ENCODE measurements around the gene SYT2. TPM values are rescaled to one million over a fixed set of nuclear protein-coding genes. Genes with fewer than 3 reads are reported as not detected.
"Not testable (repeated sequence)": the region's sequence is repeated elsewhere in the genome, so short reads cannot be mapped to it uniquely, and the experiment has no call there.

The SYT2 gene
- total RNA-seq, 1 donor from 2014 or later: not detected

- DNase-seq (ENCODE audit: low spot score) (no peak), ATAC-seq (no peak)
These were observed 65.2 kb downstream of the SYT2 start for GRCh38 chr1:202645097-202645476.

DNA sequence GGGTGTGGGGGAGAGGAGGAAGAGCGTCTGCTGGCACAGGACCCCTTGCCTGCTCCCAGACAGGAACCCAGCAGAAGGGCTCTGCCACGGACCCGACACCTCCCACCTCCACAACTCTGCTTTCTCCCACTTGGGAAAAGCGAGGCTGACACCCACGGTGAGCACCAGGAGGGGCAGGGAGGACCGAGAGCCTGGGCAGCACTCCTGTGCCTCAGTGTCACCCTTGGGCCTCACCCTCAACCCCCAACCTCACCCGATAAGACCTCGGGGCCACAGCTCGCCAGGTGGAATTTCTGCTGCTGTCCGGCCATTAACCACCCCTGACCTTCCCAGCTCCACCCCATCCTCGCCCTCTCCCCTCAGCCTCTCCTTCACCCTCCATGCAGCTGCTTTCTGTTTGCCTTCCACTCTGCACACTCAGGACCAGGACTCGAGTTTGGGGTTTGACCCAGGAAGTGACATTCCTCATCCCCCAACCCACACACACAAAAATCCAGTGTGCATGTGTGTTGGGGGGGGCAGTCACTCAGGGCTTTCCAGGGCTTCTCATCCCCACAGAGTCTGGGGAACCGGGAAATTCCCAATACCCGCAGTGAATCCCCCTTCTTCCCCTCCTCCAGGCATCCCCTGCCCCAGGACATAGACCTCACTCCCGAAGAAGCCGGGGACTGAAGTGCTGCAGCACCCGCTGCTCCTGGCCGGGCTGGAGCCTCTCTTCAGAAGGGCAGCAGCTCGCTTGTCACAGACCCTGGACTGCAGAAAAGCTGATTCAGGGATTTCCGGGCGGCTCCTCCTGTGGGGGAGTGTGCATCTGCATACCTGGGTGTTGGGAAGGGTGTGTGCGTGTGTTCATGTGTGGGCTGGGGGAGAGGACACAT lies 65.8 kb downstream of the SYT2 start:
- DNase-seq (ENCODE audit: low spot score): no peak
- no peak for ATAC-seq

- ATAC-seq (peak; percentile 54), DNase-seq (ENCODE audit: low spot score) (no peak)
These were observed 66.6 kb downstream of the SYT2 start for GRCh38 chr1:202643397-202644218.

- no peak for DNase-seq (ENCODE audit: low spot score)
- ATAC-seq: peak; percentile 36
These were observed 67.5 kb downstream of the SYT2 start for GRCh38 chr1:202642619-202643291.

- ATAC-seq (no peak), DNase-seq (ENCODE audit: low spot score) (no peak)
These were observed 68.0 kb downstream of the SYT2 start for GRCh38 chr1:202642212-202642611.

- ATAC-seq: no peak
- no peak for DNase-seq (ENCODE audit: low spot score)
These were observed 70.8 kb downstream of the SYT2 start for GRCh38 chr1:202639500-202639899.

- not testable (repeated sequence) for DNase-seq (ENCODE audit: low spot score); ATAC-seq
These were observed 71.5 kb downstream of the SYT2 start for GRCh38 chr1:202638701-202639305.

GRCh38 chr1:202638019-202638700 lies 72.1 kb downstream of the SYT2 start:
- ATAC-seq (no peak), DNase-seq (ENCODE audit: low spot score) (no peak)

DNA sequence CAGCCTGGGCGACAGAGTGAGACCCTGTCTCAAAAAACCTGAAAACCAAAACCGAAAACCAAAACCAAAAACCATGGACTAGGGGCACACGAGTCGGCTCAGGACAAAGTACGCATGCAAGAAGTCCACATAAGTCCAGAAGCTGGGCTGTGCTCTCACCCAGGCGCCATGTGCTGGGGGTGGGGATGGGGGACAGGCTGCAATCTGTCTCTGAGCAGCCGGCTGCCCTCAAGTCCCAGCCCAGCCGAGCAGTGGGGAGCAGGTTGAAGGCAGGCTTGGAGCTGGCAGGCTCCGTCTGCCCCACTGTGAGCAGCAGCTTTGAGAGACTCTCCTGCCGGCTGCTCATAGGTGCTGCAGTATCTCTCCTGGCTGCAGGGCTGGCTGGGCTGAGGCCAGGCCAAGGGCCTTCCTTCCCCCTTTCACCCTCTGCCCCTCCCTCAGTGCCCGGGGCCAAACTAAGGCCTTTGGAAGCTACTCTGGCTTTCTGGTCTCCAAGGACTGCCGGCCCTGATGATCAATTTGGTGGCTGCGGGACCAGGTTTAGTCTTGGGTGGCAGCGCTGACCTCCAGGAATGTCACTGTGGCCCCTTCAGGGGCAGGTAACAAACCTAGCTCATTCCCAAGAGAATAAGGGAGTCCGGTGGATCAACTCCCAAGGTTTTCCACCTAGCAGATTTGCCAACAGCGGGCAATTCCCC lies 72.8 kb downstream of the SYT2 start:
- not testable (repeated sequence) for DNase-seq (ENCODE audit: low spot score); ATAC-seq

- not testable (repeated sequence) for ATAC-seq; DNase-seq (ENCODE audit: low spot score)
These were observed 74.1 kb downstream of the SYT2 start for GRCh38 chr1:202636171-202636570.

DNA sequence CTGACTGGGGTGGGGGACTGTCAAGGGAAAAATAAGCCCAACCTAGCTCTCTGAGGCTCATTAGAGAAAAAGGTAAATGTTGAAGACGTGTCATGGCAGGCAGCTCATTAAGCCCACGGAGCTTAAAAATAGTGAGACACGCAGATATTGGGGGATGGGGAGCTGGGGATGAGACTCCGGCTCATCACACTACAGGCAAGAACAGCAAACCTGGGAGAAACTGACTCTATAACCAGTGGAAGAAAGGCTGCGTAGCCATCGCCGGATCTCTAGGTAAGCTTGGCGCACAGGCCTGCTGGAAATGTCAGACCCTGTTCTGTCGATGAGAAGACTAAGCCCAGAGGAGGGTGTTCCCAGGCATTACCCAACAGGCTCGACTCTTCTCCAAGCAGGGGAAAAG lies 78.0 kb downstream of the SYT2 start:
- ATAC-seq: no peak
- no peak for DNase-seq (ENCODE audit: low spot score)

DNA sequence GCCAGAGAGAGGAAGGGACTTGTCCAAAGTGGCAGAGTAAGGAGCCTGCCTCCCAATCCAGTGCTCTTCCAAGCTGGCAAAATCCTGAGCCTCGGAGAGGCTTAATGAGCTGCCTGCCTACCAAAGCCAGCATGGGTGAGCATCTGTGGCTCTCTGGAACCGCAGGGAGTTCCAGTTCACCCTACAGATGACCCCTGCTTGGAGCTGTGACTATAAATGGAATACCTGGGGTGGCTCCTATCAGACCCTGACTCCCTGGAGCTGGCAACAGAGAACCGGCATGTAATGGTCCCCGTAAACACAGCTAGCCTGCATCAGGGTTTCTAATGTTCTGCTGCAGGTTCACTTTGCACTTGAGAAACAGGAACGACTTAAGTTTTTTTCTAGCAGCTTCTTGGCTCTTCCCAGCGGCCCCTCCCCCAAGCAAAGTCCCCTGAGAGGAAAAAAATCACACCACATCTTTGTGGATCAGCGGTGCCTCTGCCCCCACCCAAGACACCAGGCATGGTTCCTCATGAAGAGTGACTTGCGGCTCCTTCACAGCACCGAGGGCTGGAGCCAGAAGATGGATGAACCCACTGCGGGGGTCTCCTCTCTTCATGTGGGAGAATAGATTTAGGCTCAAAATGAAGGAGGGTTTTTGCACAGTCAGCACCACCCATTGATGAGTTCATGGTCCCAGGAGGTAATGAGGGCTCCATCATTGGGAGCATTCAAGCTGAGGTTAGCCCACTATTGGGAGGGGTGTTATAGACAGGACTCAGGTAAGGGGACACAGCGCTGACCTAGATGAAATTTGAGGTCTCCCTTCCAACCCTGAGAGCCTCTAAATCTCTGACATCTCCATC lies 79.0 kb downstream of the SYT2 start:
- no peak for ATAC-seq
- no peak for DNase-seq (ENCODE audit: low spot score)

DNA sequence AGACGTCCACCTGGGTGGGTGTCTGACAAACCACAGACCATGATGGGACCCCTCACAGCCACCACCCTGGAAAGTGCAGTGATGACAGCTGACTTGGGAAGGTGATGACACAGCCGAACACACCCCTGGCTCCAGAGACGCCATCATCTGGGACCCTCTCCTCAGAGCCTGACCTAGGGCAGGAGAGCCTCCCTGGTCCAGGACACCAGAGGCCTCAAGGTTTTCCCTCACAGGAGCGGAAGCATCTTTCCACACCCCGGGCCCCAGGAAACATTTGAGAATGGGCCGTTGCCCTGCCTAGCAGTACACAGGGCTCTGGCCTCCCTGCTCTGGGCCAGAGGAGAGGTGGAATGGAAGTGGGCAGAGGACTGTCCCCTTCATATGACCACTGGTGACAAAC lies 79.7 kb downstream of the SYT2 start:
- ATAC-seq (no peak), DNase-seq (ENCODE audit: low spot score) (no peak)

DNA sequence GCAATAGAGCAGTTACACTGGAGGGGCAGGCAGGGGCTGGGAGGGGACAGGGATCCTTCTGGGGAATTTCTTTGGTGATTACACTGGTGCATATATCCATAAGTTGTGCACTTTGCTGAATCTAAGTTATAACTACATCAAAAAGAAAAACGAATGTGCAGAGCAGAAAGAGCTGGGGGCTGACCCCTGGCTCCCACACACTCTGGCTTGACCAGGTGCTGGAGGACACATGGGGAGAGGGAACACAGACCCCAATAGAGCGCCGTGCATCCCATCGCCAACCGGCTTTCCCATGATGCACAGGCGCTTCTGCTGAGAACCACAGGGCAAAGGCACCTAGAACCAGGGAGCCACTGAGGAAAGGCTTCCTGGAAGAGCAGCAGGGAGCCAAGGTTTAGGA lies 80.2 kb downstream of the SYT2 start:
- not testable (repeated sequence) for ATAC-seq; DNase-seq (ENCODE audit: low spot score)

DNA sequence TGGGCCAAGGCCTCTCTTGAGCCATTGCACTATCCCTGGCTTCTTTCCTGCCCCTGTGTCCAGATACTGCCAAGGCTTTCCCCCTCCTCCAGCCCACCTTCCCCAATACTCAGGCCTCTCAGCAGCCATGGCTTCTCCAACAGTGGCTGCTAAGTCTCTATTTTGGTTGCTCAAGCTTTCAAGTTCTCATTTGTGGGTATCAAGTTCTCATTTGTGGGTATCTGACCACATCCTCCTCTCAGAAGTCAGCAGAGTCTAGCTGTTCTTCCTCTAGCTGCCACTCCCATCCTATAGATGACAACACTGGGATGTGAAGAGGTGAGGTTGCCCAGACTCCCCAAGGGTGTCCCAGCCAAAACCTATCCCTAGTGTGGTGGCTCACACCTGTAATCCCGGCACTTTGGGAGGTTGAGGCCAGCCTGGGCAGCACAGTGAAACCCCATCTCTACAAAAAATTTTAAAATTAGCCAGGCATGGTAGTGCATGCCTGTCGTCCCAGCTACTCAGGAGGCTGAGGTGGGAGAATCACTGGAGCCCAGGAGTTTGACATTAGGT lies 80.9 kb downstream of the SYT2 start:
- DNase-seq (ENCODE audit: low spot score); ATAC-seq: not testable (repeated sequence)

- DNase-seq (ENCODE audit: low spot score) (no peak), ATAC-seq (no peak)
These were observed 81.5 kb downstream of the SYT2 start for GRCh38 chr1:202628646-202629215.

GRCh38 chr1:202627841-202628565 lies 82.3 kb downstream of the SYT2 start:
- ATAC-seq: no peak
- no peak for DNase-seq (ENCODE audit: low spot score)
